Muscle layer of colon (tissue), 2 donors: ENCODE measurements around the gene PDIA4.

Source experiments
- H3K27ac ChIP-seq: one replicate; pipeline ENCODE4 v1.7.0; 2013; ENCODE audit warnings: low read depth, mild to moderate bottlenecking, low read length, moderate library complexity
- H3K27me3 ChIP-seq, 2 donors: one replicate each; pipeline ENCODE4 v1.7.0; 2013; ENCODE audit warnings: low read length in 2 of 2, mild to moderate bottlenecking in 2 of 2; ENCODE audit not compliant: insufficient read depth in 2 of 2, control insufficient read depth in 1 of 2
- H3K36me3 ChIP-seq: one replicate; pipeline ENCODE4 v1.7.0; 2013; ENCODE audit warnings: mild to moderate bottlenecking, low read length; ENCODE audit not compliant: insufficient read depth
- H3K4me1 ChIP-seq: one replicate; pipeline ENCODE4 v1.7.0; 2013; ENCODE audit warnings: mild to moderate bottlenecking, low read length; ENCODE audit not compliant: insufficient read depth
- H3K4me3 ChIP-seq, 2 donors: one replicate each; pipeline ENCODE4 v1.7.0; 2013; ENCODE audit warnings: low read length in 2 of 2, low read depth in 1 of 2, mild to moderate bottlenecking in 1 of 2, moderate library complexity in 1 of 2
- H3K9ac ChIP-seq: one replicate; pipeline ENCODE4 v1.7.0; 2013; ENCODE audit warnings: low read length
- H3K9me3 ChIP-seq: one replicate; pipeline ENCODE4 v1.7.0; 2013; ENCODE audit warnings: mild to moderate bottlenecking, low read length
- donor health status: abdominal sarcoma.
- donor health status: Adenocarcinoma of cecum.

The PDIA4 gene, protein sequence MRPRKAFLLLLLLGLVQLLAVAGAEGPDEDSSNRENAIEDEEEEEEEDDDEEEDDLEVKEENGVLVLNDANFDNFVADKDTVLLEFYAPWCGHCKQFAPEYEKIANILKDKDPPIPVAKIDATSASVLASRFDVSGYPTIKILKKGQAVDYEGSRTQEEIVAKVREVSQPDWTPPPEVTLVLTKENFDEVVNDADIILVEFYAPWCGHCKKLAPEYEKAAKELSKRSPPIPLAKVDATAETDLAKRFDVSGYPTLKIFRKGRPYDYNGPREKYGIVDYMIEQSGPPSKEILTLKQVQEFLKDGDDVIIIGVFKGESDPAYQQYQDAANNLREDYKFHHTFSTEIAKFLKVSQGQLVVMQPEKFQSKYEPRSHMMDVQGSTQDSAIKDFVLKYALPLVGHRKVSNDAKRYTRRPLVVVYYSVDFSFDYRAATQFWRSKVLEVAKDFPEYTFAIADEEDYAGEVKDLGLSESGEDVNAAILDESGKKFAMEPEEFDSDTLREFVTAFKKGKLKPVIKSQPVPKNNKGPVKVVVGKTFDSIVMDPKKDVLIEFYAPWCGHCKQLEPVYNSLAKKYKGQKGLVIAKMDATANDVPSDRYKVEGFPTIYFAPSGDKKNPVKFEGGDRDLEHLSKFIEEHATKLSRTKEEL

GRCh38 chr7:149028346-149029109, at the start of gene PDIA4:
TSS of gene PDIA4 (minus strand) at chr7:149028505. CDS start at chr7:149028408, 97 bp downstream.
- Histone ChIP-seq H3K9ac (peak within 1 kb of the TSS; percentile 67), H3K4me3 (peak within 1 kb of the TSS; percentile 75 to 92), H3K27me3 (no peaks in the 10 kb centered on the region), H3K36me3 (no peaks in the 10 kb centered on the region), H3K27ac (peak within 1 kb of the TSS; percentile 98), H3K4me1 (peaks cover 13% of the 10 kb centered on the region), H3K9me3 (no peaks in the 10 kb centered on the region)

- Histone ChIP-seq H3K27ac (no peak overlapping the region), H3K27me3 (no peaks in the 10 kb centered on the region), H3K9ac (no peak overlapping the region), H3K4me3 (no peak overlapping the region), H3K36me3 (peaks cover 4% of the 10 kb centered on the region), H3K9me3 (no peaks in the 10 kb centered on the region), H3K4me1 (no peaks in the 10 kb centered on the region)
Measured at GRCh38 chr7:149077594-149077993, 49.3 kb upstream of the PDIA4 start.

DNA sequence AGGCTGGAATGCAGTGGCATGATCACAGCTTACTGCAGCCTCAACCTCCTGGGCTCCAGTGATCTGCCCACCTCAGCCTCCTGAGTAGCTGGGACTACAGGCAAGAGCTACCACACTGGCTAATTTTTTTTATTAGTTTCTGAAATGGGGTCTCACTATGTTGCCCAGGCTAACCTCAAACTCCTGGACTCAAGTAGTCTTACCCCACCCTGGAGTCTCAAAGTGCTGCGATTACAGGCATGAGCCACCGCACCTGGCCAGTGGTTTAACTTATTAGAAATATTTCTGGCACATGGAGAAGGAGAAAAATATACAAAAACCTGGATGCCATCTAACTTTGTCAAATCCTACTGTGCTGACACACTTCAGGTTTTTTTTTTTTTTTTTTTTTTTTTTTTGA, 47.0 kb upstream of the PDIA4 start:
- Histone ChIP-seq H3K27me3 (no peaks in the 10 kb centered on the region), H3K4me3 (no peak overlapping the region), H3K27ac (no peak overlapping the region), H3K4me1 (no peaks in the 10 kb centered on the region), H3K9ac (no peak overlapping the region), H3K9me3 (no peaks in the 10 kb centered on the region), H3K36me3 (peaks cover 25% of the 10 kb centered on the region)

GRCh38 chr7:149074116-149074885, 46.0 kb upstream of the PDIA4 start:
- Histone ChIP-seq H3K4me3 (no peak overlapping the region), H3K9ac (no peak overlapping the region), H3K9me3 (no peaks in the 10 kb centered on the region), H3K36me3 (peaks cover 27% of the 10 kb centered on the region), H3K27me3 (no peaks in the 10 kb centered on the region), H3K27ac (no peak overlapping the region), H3K4me1 (no peaks in the 10 kb centered on the region)

DNA sequence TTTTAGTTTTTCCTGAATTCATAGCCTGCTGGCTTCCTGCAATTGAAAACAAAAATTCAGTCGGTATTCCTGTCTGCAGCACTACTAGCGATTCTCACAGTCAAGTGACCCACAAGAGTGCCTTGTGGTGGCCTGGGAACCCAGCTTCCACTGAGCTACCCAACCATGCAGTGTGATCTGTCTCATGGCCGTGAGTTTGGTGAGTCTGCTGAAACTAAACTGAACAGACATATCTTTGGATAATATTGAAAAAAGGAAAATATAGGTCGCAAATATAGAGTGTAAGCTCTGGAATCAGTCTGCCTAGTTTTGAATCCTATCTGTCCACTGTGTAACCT, 44.1 kb upstream of the PDIA4 start:
- H3K27me3 ChIP-seq, result no peaks in the 10 kb centered on the region
- no peak overlapping the region for H3K27ac ChIP-seq
- no peak overlapping the region for H3K9ac ChIP-seq
- peaks cover 34% of the 10 kb centered on the region for H3K36me3 ChIP-seq
- no peaks in the 10 kb centered on the region for H3K9me3 ChIP-seq
- H3K4me1 ChIP-seq, result no peaks in the 10 kb centered on the region
- no peak overlapping the region for H3K4me3 ChIP-seq

- H3K9me3 ChIP-seq, result no peaks in the 10 kb centered on the region
- H3K27me3 ChIP-seq, result no peaks in the 10 kb centered on the region
- peaks cover 34% of the 10 kb centered on the region for H3K36me3 ChIP-seq
- H3K27ac ChIP-seq, result no peak overlapping the region
- H3K4me1 ChIP-seq, result no peaks in the 10 kb centered on the region
- H3K9ac ChIP-seq, result no peak overlapping the region
- no peak overlapping the region for H3K4me3 ChIP-seq
Measured at GRCh38 chr7:149071641-149072437, 43.5 kb upstream of the PDIA4 start.

- Histone ChIP-seq H3K4me3 (no peak overlapping the region), H3K4me1 (no peaks in the 10 kb centered on the region), H3K36me3 (peaks cover 34% of the 10 kb centered on the region), H3K9ac (no peak overlapping the region), H3K27me3 (no peaks in the 10 kb centered on the region), H3K9me3 (no peaks in the 10 kb centered on the region), H3K27ac (no peak overlapping the region)
Measured at GRCh38 chr7:149071182-149071635, 42.9 kb upstream of the PDIA4 start.

GRCh38 chr7:149070372-149071125, 42.2 kb upstream of the PDIA4 start:
- no peaks in the 10 kb centered on the region for H3K9me3 ChIP-seq
- H3K27ac ChIP-seq, result no peak overlapping the region
- H3K9ac ChIP-seq, result no peak overlapping the region
- no peak overlapping the region for H3K4me3 ChIP-seq
- peaks cover 34% of the 10 kb centered on the region for H3K36me3 ChIP-seq
- no peaks in the 10 kb centered on the region for H3K4me1 ChIP-seq
- no peaks in the 10 kb centered on the region for H3K27me3 ChIP-seq

DNA sequence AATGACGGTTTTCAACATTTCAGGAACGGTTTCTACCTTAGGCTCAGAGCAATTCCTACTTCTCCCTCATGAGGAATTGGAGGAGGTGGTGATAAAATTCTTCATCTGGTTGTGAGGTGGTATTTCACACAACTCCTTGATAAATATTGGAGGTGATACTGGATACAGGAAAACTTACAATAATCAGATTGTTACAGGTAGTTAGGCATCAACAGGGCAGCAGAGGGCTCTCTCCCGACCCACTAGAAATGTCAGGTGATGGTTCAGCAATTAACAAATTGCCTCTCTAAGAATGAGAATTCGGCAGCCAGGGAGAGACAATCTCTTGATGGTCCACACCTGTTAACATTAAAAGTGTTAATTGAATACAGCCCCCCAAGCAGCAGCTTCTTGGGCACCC, 39.6 kb upstream of the PDIA4 start:
- peaks cover 33% of the 10 kb centered on the region for H3K36me3 ChIP-seq
- H3K27ac ChIP-seq, result no peak overlapping the region
- no peaks in the 10 kb centered on the region for H3K4me1 ChIP-seq
- H3K4me3 ChIP-seq, result no peak overlapping the region
- no peaks in the 10 kb centered on the region for H3K9me3 ChIP-seq
- no peaks in the 10 kb centered on the region for H3K27me3 ChIP-seq
- no peak overlapping the region for H3K9ac ChIP-seq

DNA sequence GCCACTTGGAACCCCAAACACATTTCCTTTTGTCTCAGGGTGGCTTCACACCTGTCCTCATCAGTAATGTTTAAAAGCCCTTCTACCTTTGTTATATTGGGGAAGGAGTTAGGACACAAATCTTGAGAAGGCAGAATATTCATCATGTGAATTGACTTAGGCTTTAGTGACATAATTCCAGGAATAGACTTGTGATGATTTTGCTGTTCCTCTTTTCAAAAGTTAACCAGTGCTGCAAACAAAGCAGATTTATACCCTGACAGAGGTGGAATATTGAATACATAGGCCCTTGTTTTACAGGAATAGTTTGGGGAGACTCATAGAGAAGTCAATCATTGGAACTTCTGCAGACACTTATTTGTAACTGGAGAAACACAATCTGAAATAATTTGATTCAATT, 35.2 kb upstream of the PDIA4 start:
- no peaks in the 10 kb centered on the region for H3K9me3 ChIP-seq
- no peak overlapping the region for H3K9ac ChIP-seq

More for the DNA sequence above, 35.2 kb upstream of the PDIA4 start:
- Histone ChIP-seq H3K27ac (no peak overlapping the region), H3K36me3 (peaks cover 7% of the 10 kb centered on the region), H3K4me3 (no peak overlapping the region), H3K27me3 (no peaks in the 10 kb centered on the region), H3K4me1 (no peaks in the 10 kb centered on the region)
